Esophagus squamous epithelium (tissue), 5 donors: ENCODE results near the gene ZNF524. TPM values are rescaled to one million over a fixed set of nuclear protein-coding genes. Genes with fewer than 3 reads are reported as not detected.
A peak's percentile ranks its signal among the peaks of the same experiment; 100 is the strongest.

ENCODE experiments used
- DNase-seq: peaks from one replicate; lab custom pipeline; 2025; lab: John Stamatoyannopoulos, UW
- H3K27ac ChIP-seq, 4 donors: fragments of 200-600 bp; sonication (generic); one replicate each; pipeline ENCODE4 v1.5.1; 2016 to 2019; ENCODE audit warnings: mild to moderate bottlenecking in 1 of 4
- H3K27me3 ChIP-seq, 4 donors: fragments of 200-600 bp; sonication (generic); 1 replicate in 3 of 4; 2 replicates in 1 of 4; pipeline versions ENCODE4 v1.5.1 to v1.6.0; 2017 to 2021; ENCODE audit warnings: antibody characterized with exemption in 1 of 4
- H3K36me3 ChIP-seq, 3 donors: fragments of 200-600 bp; sonication (generic); one replicate each; pipeline ENCODE4 v1.5.1; 2016 to 2019
- H3K4me1 ChIP-seq, 3 donors: fragments of 200-600 bp; sonication (generic); one replicate each; pipeline ENCODE4 v1.5.1; 2017 to 2019
- H3K4me3 ChIP-seq, 4 donors: fragments of 200-600 bp; sonication (generic); 1 replicate in 3 of 4; 2 replicates in 1 of 4; pipeline ENCODE4 v1.5.1; 2016 to 2019; ENCODE audit warnings: mild to moderate bottlenecking in 2 of 4, moderate library complexity in 1 of 4
- H3K9me3 ChIP-seq, 3 donors: fragments of 200-600 bp; sonication (generic); one replicate each; pipeline ENCODE4 v1.5.1; 2016 to 2019
- POLR2A ChIP-seq, 4 donors: fragments of 450-650 bp; IDR thresholded peaks; one replicate each; pipeline ENCODE4 v1.6.1; 2017; ENCODE audit warnings: antibody characterized with exemption in 4 of 4, mild to moderate bottlenecking in 4 of 4, moderate library complexity in 3 of 4
- WGBS, 2 donors: methylation state at CpG; one replicate each; pipeline ENCODE4 v1.1.5; 2018; 5-methylcytosine and 5-hydroxymethylcytosine counted together
- intact Hi-C: fragments of 100-400 bp; cut with DNase I; formaldehyde crosslinking; loops from one replicate; pipeline ENCODE4 v1.15.0; 2022
- total RNA-seq, 4 donors: library from RNA; depleted of rRNA; stranded (reverse); fragments of >200 nt; gene quantifications; one replicate each; pipeline ENCODE4 v1.1.0, GENCODE V29; 2016
- TF ChIP-seq, protein P1 (sequence below), 6 experiments: fragments of 450-650 bp in 4 of 6; fragments of 200-600 bp in 2 of 6; sonication (generic) in 2 of 6; IDR thresholded peaks; one replicate each; pipeline ENCODE4 v1.5.1; 2016 to 2019; ENCODE audit warnings: antibody characterized with exemption in 6 of 6, mild to moderate bottlenecking in 4 of 6, moderate library complexity in 4 of 6
- donor health status: DM: yes; HTN: yes; CAD: no.

Gene ZNF524
- total RNA-seq, 4 donors from 2014 or later = 17.7 to 25.9 (median 22.9) TPM

DNA sequence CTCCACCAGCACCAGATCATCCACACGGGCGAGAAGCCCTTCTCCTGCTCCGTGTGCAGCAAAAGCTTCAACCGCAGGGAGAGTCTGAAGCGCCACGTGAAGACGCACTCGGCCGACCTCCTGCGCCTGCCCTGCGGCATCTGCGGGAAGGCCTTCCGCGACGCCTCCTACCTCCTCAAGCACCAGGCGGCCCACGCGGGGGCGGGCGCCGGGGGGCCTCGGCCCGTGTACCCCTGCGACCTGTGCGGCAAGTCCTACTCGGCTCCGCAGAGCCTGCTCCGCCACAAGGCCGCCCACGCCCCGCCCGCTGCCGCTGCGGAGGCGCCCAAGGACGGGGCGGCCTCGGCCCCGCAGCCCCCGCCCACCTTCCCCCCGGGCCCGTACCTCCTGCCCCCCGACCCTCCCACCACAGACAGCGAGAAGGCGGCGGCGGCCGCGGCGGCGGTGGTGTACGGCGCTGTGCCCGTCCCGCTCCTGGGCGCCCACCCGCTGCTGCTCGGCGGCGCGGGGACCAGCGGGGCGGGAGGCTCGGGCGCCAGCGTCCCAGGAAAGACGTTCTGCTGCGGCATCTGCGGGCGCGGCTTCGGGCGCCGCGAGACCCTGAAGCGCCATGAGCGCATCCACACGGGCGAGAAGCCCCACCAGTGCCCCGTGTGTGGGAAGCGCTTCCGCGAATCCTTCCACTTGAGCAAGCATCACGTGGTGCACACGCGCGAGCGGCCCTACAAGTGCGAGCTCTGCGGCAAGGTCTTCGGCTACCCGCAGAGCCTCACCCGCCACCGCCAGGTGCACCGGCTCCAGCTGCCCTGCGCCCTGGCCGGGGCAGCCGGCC, 14.8 kb downstream of the ZNF524 start:
- intact Hi-C loops = loop anchor here (5.0 kb wide), 1 partner anchor 98 kb away; no protein-coding TSS in a partner anchor
- Histone ChIP-seq H3K27ac (no peak overlapping the region), H3K4me1 (peaks cover 2 to 34% (median 4%) of the 10 kb centered on the region in 3 donors), H3K36me3 (peaks cover 11 to 63% (median 26%) of the 10 kb centered on the region in 3 donors), H3K4me3 (no peak overlapping the region), H3K27me3 (no peaks in the 10 kb centered on the region), H3K9me3 (no peaks in the 10 kb centered on the region)
- 95 to 100% methylated on average over 1 to 24 of the region's 98 CpGs for WGBS, 2 donors
- DNase-seq = no peak
- TF ChIP-seq, protein P1, sequence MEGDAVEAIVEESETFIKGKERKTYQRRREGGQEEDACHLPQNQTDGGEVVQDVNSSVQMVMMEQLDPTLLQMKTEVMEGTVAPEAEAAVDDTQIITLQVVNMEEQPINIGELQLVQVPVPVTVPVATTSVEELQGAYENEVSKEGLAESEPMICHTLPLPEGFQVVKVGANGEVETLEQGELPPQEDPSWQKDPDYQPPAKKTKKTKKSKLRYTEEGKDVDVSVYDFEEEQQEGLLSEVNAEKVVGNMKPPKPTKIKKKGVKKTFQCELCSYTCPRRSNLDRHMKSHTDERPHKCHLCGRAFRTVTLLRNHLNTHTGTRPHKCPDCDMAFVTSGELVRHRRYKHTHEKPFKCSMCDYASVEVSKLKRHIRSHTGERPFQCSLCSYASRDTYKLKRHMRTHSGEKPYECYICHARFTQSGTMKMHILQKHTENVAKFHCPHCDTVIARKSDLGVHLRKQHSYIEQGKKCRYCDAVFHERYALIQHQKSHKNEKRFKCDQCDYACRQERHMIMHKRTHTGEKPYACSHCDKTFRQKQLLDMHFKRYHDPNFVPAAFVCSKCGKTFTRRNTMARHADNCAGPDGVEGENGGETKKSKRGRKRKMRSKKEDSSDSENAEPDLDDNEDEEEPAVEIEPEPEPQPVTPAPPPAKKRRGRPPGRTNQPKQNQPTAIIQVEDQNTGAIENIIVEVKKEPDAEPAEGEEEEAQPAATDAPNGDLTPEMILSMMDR (IDR thresholded peaks at IDR 0.05) = no peak
- TF ChIP-seq POLR2A (IDR thresholded peaks at IDR 0.05) = no peak

GRCh38 chr19:55615543-55616394, 15.7 kb downstream of the ZNF524 start:
- no peaks in the 10 kb centered on the region for H3K27me3 ChIP-seq
- no peak overlapping the region for H3K27ac ChIP-seq
- no peak for DNase-seq
- peaks cover 2 to 33% (median 4%) of the 10 kb centered on the region in 3 donors for H3K4me1 ChIP-seq
- peaks cover 11 to 58% (median 26%) of the 10 kb centered on the region in 3 donors for H3K36me3 ChIP-seq
- no peaks in the 10 kb centered on the region for H3K9me3 ChIP-seq
- H3K4me3 ChIP-seq = no peak overlapping the region
- TF ChIP-seq POLR2A (IDR thresholded peaks at IDR 0.05) = no peak
- TF ChIP-seq, protein P1 (IDR thresholded peaks at IDR 0.05) = no peak
- 99% methylated on average over 12 of the region's 88 CpGs; no CpG with 5 or more reads in 1 of the 2 donors for WGBS, 2 donors
- intact Hi-C loops = no loop called here

DNA sequence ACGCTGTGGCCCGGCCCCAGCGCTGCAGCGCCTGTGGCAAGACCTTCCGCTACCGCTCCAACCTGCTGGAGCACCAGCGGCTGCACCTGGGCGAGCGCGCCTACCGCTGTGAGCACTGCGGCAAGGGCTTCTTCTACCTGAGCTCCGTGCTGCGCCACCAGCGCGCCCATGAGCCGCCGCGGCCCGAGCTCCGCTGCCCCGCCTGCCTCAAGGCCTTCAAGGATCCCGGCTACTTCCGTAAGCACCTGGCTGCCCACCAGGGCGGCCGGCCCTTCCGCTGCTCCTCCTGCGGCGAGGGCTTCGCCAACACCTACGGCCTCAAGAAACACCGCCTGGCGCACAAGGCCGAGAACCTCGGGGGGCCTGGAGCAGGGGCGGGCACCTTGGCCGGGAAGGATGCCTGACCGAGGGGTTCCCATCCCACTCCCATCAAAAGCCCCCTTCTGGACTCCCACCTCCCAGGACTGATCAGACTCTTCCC, 16.3 kb downstream of the ZNF524 start:
- Histone ChIP-seq H3K36me3 (peaks cover 11 to 63% (median 26%) of the 10 kb centered on the region in 3 donors), H3K27me3 (no peaks in the 10 kb centered on the region), H3K4me1 (peaks cover 2 to 26% (median 4%) of the 10 kb centered on the region in 3 donors), H3K27ac (no peak overlapping the region), H3K4me3 (no peak overlapping the region), H3K9me3 (no peaks in the 10 kb centered on the region)
- no peak for DNase-seq
- TF ChIP-seq POLR2A (IDR thresholded peaks at IDR 0.05) = no peak
- TF ChIP-seq, protein P1 (IDR thresholded peaks at IDR 0.05) = no peak
- 93 to 95% methylated on average over 7 to 8 of the region's 38 CpGs for WGBS, 2 donors
- intact Hi-C loops = no loop called here

- H3K9me3 ChIP-seq = no peaks in the 10 kb centered on the region
- peaks cover 2 to 19% (median 4%) of the 10 kb centered on the region in 3 donors for H3K4me1 ChIP-seq
- no peak overlapping the region for H3K4me3 ChIP-seq
- H3K36me3 ChIP-seq = peaks cover 14 to 68% (median 26%) of the 10 kb centered on the region in 3 donors
- no peaks in the 10 kb centered on the region for H3K27me3 ChIP-seq
- WGBS, 2 donors = 70 to 94% methylated on average over 6 to 7 of the region's 8 CpGs
- DNase-seq = no peak
- peak overlapping the region in 1 of 4 donors; percentile 27 for H3K27ac ChIP-seq
- intact Hi-C loops = no loop called here
- TF ChIP-seq, protein P1 (IDR thresholded peaks at IDR 0.05) = no peak
- TF ChIP-seq POLR2A (IDR thresholded peaks at IDR 0.05) = no peak
Observed at GRCh38 chr19:55617426-55617825, 17.3 kb downstream of the ZNF524 start.
